GM18526 (cell line): Measurements from ENCODE around the gene VDAC1.
A peak's percentile ranks its signal among the peaks of the same experiment; 100 is the strongest.

Experiments
- POLR2A ChIP-seq: IDR thresholded peaks from 3 replicates; pipeline ENCODE4 v1.6.1; 2011; ENCODE audit not compliant: insufficient read length; ENCODE audit errors: extremely low read depth

VDAC1 gene

DNA sequence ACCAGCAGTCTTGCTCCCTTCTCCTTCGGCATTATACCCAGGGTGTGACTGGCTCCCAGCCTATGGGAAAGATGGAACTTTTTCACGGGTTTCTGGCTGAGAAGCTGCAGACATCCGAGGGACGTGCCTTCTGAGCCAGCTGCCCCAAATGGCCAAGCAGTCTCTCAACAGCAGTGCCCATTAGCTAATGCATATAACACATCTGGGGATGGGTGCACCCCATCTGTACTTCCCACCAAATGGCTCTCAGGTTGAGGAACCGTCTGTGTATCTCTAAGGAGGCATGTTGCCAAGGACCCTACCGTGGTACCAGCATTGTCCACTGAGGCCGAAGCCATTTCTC lies 61.3 kb downstream of the VDAC1 start:
- TF ChIP-seq POLR2A = no peak

DNA sequence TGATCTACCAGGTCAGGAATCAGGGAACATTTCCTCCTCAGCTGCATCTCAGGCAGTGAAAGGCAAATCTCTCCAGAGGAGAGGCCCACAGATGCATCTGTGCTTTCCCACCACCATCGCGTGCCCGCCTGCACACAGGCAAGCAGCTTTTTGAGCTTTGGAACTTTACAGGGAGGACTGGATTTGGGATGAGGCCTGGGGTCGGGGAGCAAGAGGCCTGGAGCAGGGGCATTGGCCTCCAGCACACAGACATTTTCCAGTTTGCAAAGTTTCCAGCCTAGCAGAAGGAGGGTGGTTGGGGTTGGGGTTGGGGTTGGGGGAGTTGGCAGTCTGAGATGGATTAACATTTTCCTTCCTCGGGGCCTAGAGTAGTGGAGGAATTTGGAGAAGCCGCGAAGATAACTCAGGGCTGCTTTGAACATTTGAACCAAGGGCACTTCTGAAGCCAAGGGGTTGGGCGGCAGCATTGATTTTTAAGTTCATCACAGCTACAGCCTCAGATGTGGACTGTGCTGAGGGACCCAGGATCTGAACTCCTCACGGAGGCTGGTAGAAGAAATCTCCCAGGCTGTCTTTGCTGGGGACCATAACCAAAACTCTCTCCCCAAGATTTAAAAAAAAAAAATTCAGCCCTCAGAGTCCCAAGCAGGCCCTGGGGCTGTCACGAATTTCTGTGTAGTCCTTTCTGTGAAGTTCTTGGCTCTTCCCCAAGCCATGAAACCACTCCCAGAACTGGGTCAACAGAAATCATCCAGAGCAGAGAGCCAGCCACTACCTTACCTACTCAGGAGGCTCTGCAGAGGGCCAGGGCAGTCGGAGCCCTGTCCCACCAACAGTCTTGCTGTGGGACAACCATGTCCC lies 61.9 kb downstream of the VDAC1 start:
- no peak for TF ChIP-seq POLR2A

DNA sequence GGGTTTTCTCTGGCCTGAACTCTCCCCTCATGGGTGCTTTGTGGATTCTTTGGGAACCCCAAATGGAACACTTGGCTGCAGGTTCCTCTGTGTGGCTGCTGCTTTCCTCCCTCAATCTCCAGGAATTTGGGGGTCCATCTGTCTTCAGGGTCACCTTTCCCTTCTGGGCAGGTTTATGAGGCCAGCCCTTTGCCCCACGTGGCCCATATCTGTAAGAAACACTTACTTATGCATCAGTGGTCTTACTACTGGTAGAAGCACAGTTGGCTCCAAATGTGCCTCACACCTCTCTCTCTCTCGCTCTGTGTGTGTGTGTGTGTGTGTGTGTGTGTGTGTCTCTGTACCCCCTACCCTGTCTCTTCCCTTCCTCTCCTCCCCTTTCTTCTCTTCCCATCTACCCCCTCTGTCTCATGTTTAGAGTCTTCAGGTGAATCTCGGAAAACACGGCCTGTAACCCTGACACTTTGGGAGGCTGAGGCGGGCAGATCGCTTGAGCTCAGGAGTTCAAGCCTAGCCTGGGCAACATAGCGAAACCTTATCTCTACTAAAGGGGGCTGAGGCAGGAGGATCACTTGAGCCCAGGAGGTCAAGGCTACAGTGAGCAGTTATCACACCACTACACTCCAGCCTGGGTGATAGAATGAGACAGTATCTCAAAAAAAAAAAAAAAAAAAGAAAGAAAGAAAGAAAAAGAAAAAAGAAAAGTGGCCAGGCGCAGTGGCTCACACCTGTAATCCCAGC lies 63.1 kb downstream of the VDAC1 start:
- TF ChIP-seq POLR2A = no peak

DNA sequence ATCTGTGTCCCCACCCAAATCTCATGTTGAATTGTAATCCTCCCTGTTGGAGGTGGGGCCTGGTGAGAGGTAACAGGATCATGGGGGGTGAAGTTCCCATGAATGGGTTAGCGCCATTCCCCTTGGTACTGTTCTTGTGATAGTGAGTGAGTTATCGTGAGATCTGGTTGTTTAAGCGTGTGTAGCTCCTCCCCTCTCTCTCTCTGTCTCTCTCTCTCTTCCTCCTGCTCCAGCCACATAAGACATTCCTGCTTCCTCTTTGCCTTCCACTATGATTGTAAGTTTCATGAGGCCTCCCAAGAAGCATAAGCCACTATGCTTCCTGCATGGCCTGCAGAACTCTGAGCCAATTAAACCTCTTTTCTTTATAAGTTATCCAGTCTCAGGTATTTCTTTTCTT lies 65.1 kb downstream of the VDAC1 start:
- TF ChIP-seq POLR2A = no peak

DNA sequence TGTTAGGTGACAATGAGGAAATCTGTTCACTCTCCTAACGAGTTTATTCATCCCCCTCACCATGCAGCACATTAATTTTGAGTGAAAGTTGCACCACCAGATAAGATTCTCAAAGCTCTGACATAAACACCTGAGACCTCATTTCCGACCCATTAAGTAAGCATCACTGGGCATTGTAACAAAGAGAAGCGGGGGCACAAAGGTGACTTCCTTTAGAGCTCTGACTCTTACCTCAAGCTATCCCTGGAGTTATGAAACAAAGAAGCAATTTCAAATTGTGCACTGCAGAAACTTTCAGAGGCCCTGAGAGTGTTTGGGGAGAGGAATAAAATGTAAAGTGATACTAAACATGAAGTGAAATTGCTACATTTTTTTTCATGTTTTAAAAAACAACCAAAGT lies 65.8 kb downstream of the VDAC1 start:
- no peak for TF ChIP-seq POLR2A

DNA sequence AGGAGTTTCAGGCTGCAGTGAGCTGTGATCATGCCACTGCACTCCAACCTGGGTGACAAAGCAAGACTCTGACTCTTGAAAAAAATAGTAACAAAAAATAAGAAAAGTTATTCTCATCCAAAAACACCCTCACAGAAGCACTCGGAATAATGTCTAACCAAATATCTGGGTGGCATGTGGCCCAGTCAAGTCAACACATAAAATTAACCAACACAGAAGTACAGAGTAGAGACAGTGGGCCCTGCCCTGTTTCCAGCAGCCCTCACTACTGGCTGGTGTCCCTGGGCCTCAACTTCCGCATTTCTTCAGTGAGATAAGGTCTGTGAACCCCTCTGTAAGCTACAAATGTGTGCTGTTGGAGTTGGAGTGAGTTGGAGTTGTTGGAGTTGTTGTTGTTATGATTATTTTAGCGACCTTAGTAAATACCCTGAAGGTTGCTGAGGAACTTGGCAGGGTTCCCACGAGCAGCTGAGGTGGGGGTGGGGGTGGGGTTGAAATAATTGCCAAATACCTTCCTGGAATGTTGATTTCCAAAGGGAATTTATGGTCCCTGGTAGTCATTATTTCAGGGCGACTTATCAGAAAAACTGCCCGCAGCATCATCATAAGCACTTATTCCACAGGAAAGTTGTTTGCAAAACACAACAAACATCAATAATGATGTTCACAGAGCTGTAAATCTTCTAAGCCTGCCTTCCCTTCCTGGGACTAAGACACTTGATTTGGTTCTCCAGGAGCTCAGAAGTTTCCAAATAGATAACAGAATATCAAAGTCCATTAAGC lies 66.5 kb downstream of the VDAC1 start:
- no peak for TF ChIP-seq POLR2A

DNA sequence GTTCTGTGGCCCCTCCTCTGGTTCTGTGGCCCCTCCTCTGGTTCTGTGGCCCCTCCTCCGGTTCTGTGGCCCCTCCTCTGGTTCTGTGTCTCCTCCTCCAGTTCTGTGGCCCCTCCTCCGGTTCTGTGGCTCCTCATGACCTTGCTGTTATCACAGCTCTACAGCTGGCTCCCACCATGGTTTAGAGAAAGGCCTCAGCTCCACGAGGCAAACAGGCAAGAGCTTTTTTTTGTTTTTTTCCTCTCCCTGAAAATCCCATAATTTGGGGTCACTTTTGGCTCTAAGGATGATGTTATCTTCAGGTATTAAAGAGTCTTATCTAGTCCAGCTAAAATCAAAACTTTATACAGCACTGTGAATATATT lies 68.1 kb downstream of the VDAC1 start:
- TF ChIP-seq POLR2A = no peak

DNA sequence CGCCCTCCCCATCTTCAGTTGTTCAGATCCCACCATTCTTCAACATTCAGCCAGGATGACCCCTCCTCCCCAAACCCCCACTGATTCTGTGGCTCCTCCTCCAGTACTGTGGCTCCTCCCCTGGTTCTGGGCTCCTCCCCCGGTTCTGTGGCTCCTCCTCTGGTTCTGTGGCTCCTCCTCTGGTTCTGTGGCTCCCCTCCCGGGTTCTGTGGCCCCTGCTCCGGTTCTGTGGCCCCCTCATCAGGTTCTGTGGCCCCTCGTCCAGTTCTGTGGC lies 69.2 kb downstream of the VDAC1 start:
- TF ChIP-seq POLR2A = no peak

DNA sequence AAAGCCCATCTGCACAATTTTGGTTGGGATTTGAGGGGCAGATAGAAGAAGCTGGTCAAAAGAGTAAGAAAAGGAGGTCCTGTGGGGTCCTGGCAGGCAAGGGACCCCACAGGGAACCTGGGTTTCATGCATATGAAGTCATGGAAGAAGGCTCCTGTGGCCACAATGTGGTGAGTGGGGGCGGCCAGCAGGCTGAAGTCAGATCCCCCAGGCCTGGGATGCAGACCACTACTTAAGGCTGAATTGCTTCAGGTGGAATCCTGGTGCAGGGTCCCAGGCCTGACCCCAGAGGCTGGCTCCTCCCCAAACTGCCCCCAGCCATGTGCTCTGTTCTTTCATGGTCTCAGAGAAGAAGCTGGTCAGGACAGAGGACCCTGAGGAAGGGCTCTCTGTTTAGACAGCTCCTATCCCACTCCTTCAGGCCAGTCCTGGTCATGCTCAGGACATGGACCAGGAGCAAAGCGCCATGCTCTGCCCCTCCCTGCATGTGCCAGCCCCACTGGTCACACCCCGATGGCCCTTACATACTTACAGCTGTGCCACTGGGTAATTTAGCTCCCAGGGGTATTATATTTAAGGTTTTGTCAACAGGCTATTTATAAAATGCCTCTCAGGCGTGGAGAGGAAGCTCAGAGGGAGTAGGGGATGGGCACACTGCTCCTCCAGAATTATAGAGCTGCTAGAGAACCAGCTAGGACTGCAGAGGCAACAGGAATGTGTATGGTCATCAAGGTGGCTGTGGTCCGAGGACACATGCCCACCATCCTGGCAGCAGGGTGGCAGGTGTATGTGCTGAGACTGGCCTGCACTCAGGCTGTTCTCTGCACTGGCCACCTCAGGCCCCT lies 69.7 kb downstream of the VDAC1 start:
- TF ChIP-seq POLR2A = no peak

DNA sequence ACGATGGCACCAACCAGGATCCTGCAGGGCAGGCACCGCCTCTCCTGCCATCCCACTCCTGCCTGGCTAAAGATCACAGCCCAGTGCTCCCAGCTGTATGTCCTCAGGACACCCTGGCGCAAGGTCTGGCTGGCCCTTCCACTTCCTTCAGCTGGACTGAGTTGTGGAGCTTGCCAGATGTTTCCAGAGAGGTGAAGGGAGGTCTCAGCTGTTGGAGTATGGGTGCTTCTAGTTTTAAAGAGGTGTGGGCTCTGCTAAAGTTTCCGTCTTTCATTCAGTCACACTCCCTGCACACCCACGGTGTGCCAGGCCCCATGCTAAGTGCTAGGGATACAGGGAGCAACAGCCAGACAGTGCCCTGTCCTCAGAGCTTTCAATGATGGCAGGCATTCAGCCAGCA lies 70.5 kb downstream of the VDAC1 start:
- TF ChIP-seq POLR2A = no peak

DNA sequence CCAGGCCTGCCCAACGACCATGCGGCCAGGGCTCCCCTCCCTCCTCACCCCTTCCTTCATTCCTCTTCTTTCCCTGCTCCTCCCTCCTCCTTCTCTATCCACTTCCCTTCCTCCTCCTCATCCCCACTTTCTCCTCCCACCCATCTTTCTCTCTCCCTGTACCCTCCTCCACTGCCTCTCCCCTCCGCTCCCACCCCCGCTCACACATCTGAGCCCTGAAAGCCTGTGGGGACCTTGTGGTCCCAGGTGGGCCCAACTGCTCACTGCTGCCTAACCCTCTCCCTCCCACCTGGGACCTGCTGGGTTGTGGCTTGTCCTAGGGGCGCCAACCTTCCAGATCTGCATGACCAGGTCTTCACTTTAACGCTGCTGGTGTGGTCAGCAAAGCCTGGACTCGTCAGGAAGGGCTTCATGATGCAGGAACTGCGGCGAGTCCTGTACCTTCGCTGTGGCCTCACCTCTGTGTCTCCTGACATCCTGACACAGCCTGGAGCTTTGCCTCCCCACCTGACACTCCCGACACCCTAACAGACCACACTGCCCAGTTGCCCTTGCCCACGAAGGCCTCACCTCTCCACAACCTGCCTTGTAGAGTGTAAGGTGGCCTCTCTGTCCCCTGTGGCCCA lies 71.0 kb downstream of the VDAC1 start:
- peak; percentile 15 for TF ChIP-seq POLR2A

DNA sequence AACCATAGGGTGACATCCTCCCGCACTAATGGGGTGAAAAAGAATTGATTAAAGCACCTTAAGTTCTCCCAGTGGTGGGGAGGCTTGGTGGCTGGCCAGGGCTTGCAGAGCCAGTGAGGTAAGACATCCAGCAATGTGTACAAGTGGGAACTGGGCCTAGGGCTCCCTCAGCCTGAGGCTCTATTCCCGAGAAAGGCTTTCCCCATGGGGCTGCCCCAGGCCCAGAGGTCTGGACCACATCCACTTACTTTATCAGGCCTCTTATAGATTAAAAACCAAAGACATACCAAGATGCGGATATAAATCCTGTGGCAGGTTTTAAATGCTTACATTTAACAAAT lies 71.6 kb downstream of the VDAC1 start:
- TF ChIP-seq POLR2A = no peak

DNA sequence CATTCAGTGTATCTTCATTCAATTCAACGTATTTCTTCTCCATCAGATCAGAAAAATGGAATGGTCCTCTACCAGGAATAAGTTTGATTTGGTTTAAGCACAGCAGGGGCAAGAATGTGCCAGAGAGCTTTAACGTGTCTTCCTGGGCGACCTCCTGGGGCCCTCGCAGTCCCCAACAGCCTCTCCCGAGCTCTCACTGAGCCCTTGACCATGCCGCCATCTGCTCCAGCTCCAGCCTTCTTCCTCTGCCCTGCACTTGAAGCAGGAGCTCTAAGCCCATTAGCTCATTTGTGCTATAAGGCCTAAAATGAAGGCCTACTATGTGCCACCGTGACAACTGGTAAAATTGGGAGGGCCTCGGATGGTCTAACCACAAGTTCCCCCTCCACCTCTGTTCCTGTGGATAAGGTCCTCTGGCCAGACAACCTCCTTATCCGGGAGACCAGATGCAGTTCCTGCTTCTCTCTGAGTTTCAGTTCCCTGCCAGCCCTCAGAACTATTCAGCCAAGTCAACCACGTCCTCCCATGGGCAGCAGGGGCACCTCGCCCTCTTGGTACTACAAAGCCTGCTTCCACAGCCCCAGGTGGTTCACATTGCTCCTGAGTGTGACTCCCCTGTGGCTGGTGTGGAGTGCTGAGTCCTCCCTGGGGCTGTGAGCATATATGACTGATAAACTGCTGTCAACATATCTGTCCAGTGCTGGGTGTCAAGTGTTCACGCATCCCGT lies 72.2 kb downstream of the VDAC1 start:
- TF ChIP-seq POLR2A = no peak

DNA sequence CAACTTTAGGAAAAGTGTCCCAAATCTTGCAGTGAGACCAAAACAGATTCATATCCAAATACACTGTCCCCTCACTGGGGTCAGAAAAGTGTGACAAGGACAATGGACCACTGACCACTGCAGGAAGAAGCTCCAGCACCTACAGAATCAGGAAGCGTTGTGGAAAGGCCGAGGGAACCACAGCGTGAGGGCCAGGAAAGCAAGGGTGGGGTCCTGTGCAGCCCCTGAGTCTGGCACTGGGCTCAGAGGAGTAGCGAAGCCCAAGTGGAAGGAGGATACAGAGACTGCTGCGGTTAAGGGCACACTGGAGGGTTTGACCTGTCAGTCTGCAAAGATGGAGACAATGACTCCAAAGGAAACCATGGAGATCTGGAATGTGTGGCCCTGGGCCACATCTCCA lies 73.2 kb downstream of the VDAC1 start:
- TF ChIP-seq POLR2A = no peak

DNA sequence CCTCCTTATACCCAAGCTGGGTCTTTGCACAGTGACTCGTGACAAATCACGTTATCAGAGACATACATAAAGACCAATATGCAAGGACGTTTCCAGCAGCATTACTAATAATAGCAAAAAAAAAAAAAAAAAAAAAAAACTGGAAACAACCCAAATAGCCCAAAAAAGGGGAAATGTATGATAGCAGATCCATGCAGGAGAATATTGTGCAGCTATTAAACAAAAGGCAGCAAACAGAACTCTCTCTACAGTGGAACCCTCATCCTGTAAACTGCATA lies 74.0 kb downstream of the VDAC1 start:
- no peak for TF ChIP-seq POLR2A
